ENCODE data around the gene NCEH1.
"Not testable (repeated sequence)": the region's sequence is repeated elsewhere in the genome, so short reads cannot be mapped to it uniquely, and the experiment has no call there.

The NCEH1 gene

GRCh38 chr3:172707967-172708366, 2.9 kb downstream of the NCEH1 start:
- TF ChIP-seq, protein P1, sequence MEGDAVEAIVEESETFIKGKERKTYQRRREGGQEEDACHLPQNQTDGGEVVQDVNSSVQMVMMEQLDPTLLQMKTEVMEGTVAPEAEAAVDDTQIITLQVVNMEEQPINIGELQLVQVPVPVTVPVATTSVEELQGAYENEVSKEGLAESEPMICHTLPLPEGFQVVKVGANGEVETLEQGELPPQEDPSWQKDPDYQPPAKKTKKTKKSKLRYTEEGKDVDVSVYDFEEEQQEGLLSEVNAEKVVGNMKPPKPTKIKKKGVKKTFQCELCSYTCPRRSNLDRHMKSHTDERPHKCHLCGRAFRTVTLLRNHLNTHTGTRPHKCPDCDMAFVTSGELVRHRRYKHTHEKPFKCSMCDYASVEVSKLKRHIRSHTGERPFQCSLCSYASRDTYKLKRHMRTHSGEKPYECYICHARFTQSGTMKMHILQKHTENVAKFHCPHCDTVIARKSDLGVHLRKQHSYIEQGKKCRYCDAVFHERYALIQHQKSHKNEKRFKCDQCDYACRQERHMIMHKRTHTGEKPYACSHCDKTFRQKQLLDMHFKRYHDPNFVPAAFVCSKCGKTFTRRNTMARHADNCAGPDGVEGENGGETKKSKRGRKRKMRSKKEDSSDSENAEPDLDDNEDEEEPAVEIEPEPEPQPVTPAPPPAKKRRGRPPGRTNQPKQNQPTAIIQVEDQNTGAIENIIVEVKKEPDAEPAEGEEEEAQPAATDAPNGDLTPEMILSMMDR (IDR thresholded peaks at IDR 0.05; ENCODE audit: insufficient read depth, low read depth, low read length, missing control alignments): no peak
- no peak overlapping the region for H3K4me3 ChIP-seq (ENCODE audit: low read depth, low read length)
- DNase-seq (ENCODE audit: low read depth): no peak

GRCh38 chr3:172707030-172707429, 3.8 kb downstream of the NCEH1 start:
- TF ChIP-seq, protein P1 (IDR thresholded peaks at IDR 0.05; ENCODE audit: insufficient read depth, low read depth, low read length, missing control alignments): no peak
- no peak overlapping the region for H3K4me3 ChIP-seq (ENCODE audit: low read depth, low read length)
- DNase-seq (ENCODE audit: low read depth): no peak

DNA sequence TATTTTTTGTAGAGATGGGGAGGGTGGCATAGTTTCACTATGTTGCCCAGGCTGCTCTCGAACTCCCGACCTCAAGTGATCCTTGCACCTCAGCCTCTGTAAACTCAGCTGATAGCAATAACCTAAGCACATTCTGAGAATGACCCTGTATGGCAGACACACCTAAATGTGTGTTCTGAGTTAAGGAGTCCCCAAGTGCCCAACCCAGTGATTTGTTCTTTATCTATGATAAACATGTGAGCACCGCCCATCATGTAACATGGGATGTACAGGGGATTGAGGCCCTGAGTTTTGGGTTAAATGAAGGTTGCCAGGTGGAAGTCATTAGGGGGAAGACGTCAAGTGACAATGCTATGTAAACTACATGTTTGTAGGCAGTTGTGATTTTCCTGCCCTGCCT, 5.7 kb downstream of the NCEH1 start:
- H3K4me3 ChIP-seq (ENCODE audit: low read depth, low read length): no peak overlapping the region
- DNase-seq (ENCODE audit: low read depth): no peak
- TF ChIP-seq, protein P1 (IDR thresholded peaks at IDR 0.05; ENCODE audit: insufficient read depth, low read depth, low read length, missing control alignments): no peak

DNA sequence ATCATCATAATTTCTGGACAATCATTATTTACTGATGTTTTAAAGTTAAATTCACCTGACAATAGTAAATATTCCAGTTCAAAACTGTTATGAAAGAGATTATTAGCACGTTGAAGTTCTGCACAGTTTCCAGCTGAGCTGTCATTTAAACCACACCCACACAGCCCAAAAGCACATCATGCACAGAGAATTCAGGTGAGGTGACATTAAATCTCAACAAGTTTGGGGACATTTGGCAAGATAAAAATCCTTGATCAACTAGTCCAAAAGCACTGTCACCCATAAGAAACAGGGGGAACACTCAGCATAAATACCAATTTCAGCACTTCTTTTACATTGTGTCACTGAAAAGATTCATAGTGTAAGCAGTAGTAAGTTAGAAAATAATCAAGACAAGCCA, 6.9 kb downstream of the NCEH1 start:
- no peak overlapping the region for H3K4me3 ChIP-seq (ENCODE audit: low read depth, low read length)
- TF ChIP-seq, protein P1 (IDR thresholded peaks at IDR 0.05; ENCODE audit: insufficient read depth, low read depth, low read length, missing control alignments): no peak
- no peak for DNase-seq (ENCODE audit: low read depth)

DNA sequence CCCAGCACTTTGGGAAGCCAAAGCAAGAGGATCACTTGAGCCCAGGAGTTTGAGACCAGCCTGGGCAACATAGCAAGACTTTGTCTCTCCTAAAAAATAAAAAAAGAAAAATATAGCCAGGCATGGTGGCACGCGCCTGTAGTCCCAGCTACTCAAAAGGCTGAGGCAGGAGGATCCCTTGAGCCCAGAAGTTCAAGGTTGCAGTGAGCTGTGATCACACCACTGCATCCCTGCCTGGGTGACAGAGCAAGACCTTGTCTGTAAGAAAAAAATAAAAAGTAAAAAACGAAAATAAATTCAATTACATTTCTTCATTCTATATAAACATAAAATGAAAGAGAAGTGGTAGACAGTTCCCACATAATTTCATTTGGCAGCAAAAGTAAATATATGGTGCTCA, 8.1 kb downstream of the NCEH1 start:
- DNase-seq (ENCODE audit: low read depth); H3K4me3 ChIP-seq (ENCODE audit: low read depth, low read length): not testable (repeated sequence)

DNA sequence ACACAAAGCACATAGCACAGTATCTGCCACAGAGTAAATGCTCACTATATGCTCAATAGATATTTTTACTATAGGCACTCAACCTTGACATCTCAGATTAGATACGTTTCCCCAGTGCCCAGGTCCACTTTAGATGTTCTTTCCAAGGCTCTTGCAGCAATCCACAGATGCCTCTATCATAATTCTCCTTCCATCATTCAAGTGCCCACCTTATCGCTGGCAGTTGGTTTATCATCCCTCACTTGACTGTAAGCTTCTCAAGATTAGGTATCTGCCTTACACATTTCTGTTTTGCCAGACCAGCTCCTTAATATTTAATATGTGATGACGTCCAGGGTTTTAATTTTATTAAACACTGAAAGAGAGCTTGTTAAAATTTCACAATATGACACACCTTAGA, 8.6 kb downstream of the NCEH1 start:
- TF ChIP-seq, protein P1 (IDR thresholded peaks at IDR 0.05; ENCODE audit: insufficient read depth, low read depth, low read length, missing control alignments): no peak
- no peak overlapping the region for H3K4me3 ChIP-seq (ENCODE audit: low read depth, low read length)
- no peak for DNase-seq (ENCODE audit: low read depth)

- TF ChIP-seq, protein P1 (IDR thresholded peaks at IDR 0.05; ENCODE audit: insufficient read depth, low read depth, low read length, missing control alignments): no peak
- H3K4me3 ChIP-seq (ENCODE audit: low read depth, low read length): no peak overlapping the region
- no peak for DNase-seq (ENCODE audit: low read depth)
Measured at GRCh38 chr3:172701751-172702150, 9.1 kb downstream of the NCEH1 start.
